Nephron progenitor cell (in vitro differentiated cells): ENCODE data around the gene PRRT3.
A peak's percentile ranks its signal among the peaks of the same experiment; 100 is the strongest.
"Not testable (repeated sequence)": the region's sequence is repeated elsewhere in the genome, so short reads cannot be mapped to it uniquely, and the experiment has no call there.

Experiments
- DNase-seq: peaks from one replicate; pipeline ENCODE4 v3.0.0; 2021
- H3K27ac Mint-ChIP-seq: 2 replicates; pipeline ENCODE4 v1.8.0; 2021; ENCODE audit warnings: mild to moderate bottlenecking, moderate library complexity, mixed read lengths
- H3K27me3 Mint-ChIP-seq: 2 replicates; pipeline ENCODE4 v1.8.0; 2021; ENCODE audit warnings: mild to moderate bottlenecking, low read depth, mixed read lengths; ENCODE audit not compliant: poor library complexity
- H3K36me3 Mint-ChIP-seq: 2 replicates; pipeline ENCODE4 v1.8.0; 2021; ENCODE audit warnings: low read depth, mixed read lengths
- H3K4me1 Mint-ChIP-seq: 2 replicates; pipeline ENCODE4 v1.8.0; 2021; ENCODE audit warnings: mixed read lengths
- H3K4me3 Mint-ChIP-seq: 2 replicates; pipeline ENCODE4 v1.8.0; 2021; ENCODE audit warnings: mild to moderate bottlenecking, moderate library complexity, mixed read lengths
- H3K9me3 Mint-ChIP-seq: 2 replicates; pipeline ENCODE4 v1.8.0; 2021; ENCODE audit warnings: mild to moderate bottlenecking, moderate library complexity, mixed read lengths
- TF ChIP-seq, protein P1 (sequence below): fragments of 200-600 bp; sonication (generic); IDR thresholded peaks from 2 replicates; pipeline ENCODE4 v1.5.0; 2021; ENCODE audit warnings: antibody characterized with exemption

PRRT3 gene

DNA sequence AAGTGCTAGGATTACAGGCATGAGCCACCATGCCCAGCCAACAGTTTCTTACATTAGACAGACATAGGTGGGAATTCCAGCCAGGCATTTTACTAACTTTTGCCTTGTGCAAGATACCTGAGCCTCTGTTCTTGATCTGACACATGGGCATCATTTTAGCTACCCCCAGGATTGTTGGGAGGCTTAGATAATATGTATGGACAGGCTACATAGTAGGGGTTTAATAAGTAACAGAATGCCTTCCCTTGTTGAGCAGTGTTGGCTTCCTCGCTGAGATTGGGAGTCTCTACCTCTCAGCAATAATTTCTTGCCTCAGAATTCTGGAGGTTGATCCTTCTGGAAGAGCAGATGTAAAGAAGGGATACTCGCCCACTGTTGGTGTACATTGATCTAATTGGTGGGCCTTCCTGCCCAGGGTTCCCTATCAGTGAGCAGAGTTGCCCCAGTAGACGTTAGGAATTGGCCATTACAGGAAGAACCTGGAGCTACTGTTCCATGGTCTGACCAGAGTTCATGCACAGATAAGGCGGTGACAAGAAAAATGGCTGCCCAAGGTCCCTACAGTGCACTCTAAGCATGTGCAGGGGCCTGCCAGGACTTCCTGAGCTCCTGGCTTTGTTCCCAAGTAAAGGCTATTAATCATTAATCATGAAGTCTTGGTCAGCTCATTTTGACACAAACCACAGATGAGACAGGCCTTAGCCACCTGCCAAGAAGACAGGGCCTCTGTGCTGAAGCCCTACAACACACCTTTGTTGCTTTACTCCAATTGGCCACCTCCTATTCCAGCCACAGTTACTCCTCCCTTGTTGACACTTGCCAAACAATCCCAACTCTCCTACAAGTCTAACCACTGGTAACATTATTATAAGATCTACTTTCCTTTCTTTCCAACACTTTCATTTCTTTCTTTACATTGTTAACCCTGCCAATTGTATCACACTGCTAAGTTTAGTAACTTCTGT lies 54.5 kb downstream of the PRRT3 start:
- TF ChIP-seq, protein P1, sequence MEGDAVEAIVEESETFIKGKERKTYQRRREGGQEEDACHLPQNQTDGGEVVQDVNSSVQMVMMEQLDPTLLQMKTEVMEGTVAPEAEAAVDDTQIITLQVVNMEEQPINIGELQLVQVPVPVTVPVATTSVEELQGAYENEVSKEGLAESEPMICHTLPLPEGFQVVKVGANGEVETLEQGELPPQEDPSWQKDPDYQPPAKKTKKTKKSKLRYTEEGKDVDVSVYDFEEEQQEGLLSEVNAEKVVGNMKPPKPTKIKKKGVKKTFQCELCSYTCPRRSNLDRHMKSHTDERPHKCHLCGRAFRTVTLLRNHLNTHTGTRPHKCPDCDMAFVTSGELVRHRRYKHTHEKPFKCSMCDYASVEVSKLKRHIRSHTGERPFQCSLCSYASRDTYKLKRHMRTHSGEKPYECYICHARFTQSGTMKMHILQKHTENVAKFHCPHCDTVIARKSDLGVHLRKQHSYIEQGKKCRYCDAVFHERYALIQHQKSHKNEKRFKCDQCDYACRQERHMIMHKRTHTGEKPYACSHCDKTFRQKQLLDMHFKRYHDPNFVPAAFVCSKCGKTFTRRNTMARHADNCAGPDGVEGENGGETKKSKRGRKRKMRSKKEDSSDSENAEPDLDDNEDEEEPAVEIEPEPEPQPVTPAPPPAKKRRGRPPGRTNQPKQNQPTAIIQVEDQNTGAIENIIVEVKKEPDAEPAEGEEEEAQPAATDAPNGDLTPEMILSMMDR: no peak
- Mint-ChIP-seq H3K36me3 (peaks cover 23% of the 10 kb centered on the region), H3K4me3 (no peak overlapping the region), H3K27me3 (peaks cover 3% of the 10 kb centered on the region), H3K4me1 (peaks cover 10% of the 10 kb centered on the region), H3K27ac (peak overlapping the region; percentile 40), H3K9me3 (no peaks in the 10 kb centered on the region)
- no peak for DNase-seq

DNA sequence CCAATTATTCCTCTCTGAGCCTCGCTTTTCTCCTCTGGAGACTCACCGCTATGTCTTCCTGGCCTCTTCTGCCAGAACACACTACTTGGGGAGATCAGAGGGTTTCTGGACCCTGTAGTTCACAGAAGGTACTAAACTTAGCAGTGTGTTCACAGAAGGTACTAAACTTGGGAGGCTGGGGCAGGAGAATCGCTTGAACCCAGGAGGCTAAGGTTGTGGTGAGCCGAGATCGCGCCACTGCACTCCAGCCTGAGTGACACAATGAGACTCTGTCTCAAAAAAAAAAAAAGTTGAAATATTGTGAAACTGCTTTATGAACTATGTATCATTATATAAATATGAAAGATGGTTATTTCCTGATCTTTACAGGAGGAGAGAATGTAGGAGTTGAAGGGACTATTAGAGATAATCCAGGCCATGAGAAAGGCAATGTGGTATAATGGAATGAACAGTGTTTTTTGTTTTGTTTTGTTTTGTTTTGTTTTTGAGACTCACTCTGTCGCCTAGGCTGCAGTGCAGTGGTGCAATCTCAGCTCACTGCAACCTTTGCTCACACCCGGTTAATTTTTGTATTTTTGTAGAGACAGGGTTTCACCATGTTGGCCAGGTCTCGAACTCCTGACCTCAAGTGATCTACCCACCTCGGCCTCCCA lies 55.3 kb downstream of the PRRT3 start:
- H3K27me3 Mint-ChIP-seq, DNase-seq, H3K9me3 Mint-ChIP-seq, H3K27ac Mint-ChIP-seq, H3K4me3 Mint-ChIP-seq: not testable (repeated sequence)
- Mint-ChIP-seq H3K4me1 (peaks cover 16% of the 10 kb centered on the region), H3K36me3 (peaks cover 29% of the 10 kb centered on the region)

DNA sequence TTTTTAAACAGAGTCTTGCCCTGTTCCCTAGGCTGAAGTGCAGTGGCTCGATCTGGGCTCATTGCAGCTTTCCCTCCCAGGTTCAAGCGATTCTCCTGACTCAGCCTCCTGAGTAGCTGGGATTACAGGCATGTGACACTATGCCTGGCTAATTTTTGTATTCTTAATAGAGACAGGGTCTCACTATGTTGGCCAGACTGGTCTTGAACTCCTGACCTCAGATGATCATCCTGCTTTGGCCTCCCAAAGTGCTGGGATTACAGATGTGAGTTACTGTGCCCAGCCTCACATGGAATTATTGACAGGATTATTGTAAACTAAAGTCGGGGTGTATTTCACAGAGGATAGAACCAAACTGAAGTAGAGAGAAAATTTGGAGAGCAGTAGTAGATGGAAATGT lies 56.5 kb downstream of the PRRT3 start:
- DNase-seq, H3K27ac Mint-ChIP-seq, H3K4me3 Mint-ChIP-seq, H3K27me3 Mint-ChIP-seq, H3K9me3 Mint-ChIP-seq: not testable (repeated sequence)
- H3K36me3 Mint-ChIP-seq: peaks cover 33% of the 10 kb centered on the region
- H3K4me1 Mint-ChIP-seq: peaks cover 25% of the 10 kb centered on the region
